Esophagus squamous epithelium (tissue), 4 donors: ENCODE measurements around the gene AARSD1.
A peak's percentile ranks its signal among the peaks of the same experiment; 100 is the strongest.

Source experiments
- CTCF ChIP-seq, 6 experiments: fragments of 450-650 bp in 4 of 6; fragments of 200-600 bp in 2 of 6; sonication (generic) in 2 of 6; IDR thresholded peaks; one replicate each; pipeline ENCODE4 v1.5.1; 2016 to 2019; ENCODE audit warnings: antibody characterized with exemption in 6 of 6, mild to moderate bottlenecking in 4 of 6, moderate library complexity in 4 of 6
- POLR2A ChIP-seq, 4 donors: fragments of 450-650 bp; IDR thresholded peaks; one replicate each; pipeline ENCODE4 v1.6.1; 2017; ENCODE audit warnings: antibody characterized with exemption in 4 of 4, mild to moderate bottlenecking in 4 of 4, moderate library complexity in 3 of 4

- no peak for TF ChIP-seq POLR2A (IDR thresholded peaks at IDR 0.05)
- peak in 5 of 6 experiments; percentile 57 to 78 (median 66) for TF ChIP-seq CTCF (IDR thresholded peaks at IDR 0.05)
Measured at GRCh38 chr17:42928714-42929496, 35.3 kb downstream of the AARSD1 start.
